Measurements from ENCODE around the gene EML4.

- TF ChIP-seq POLR2A (IDR thresholded peaks at IDR 0.05) (no peak), POLR2AphosphoS5 (IDR thresholded peaks at IDR 0.05) (no peak), CTCF (IDR thresholded peaks at IDR 0.05 in 8 of 11, conservative IDR thresholded peaks at IDR 0.05 in 3 of 11) (no peak)
Observed at GRCh38 chr2:42196070-42196402, 26.9 kb downstream of the EML4 start.

Data from spleen (tissue), 7 donors.